Small intestine (tissue), 7 donors: ENCODE data around the gene FBN1. TPM values are rescaled to one million over a fixed set of nuclear protein-coding genes. Genes with fewer than 3 reads are reported as not detected.

ENCODE experiments used
- DNase-seq, 2 donors: peaks; one replicate each; pipeline versions ENCODE4 v3.0.0 to v3.0.0-alpha.2; 2013
- FAIRE-seq: peaks from 2 replicates; lab custom pipeline; 2012; peaks lifted over from hg19 to GRCh38; lab: Jason Lieb, UNC
- H3K27ac ChIP-seq, 3 donors: one replicate each; pipeline ENCODE4 v1.5.1; 2013; ENCODE audit warnings: low read length in 2 of 3, mild to moderate bottlenecking in 2 of 3, control low read depth in 1 of 3, inconsistent platforms in 1 of 3, low read depth in 1 of 3, moderate library complexity in 1 of 3
- H3K27me3 ChIP-seq, 3 donors: one replicate each; pipeline ENCODE4 v1.6.1; 2013; ENCODE audit warnings: low read length in 3 of 3, inconsistent platforms in 1 of 3; ENCODE audit not compliant: control insufficient read depth in 3 of 3, insufficient read depth in 3 of 3
- H3K36me3 ChIP-seq, 3 donors: one replicate each; pipeline ENCODE4 v1.6.1; 2013; ENCODE audit warnings: low read length in 3 of 3, inconsistent platforms in 1 of 3, low read depth in 1 of 3, mild to moderate bottlenecking in 1 of 3, moderate library complexity in 1 of 3; ENCODE audit not compliant: control insufficient read depth in 3 of 3, insufficient read depth in 2 of 3
- H3K4me1 ChIP-seq, 3 donors: one replicate each; pipeline ENCODE4 v1.6.1; 2013; ENCODE audit warnings: low read length in 2 of 3, inconsistent platforms in 1 of 3, low read depth in 1 of 3, mild to moderate bottlenecking in 1 of 3, moderate library complexity in 1 of 3; ENCODE audit not compliant: control insufficient read depth in 3 of 3, insufficient read depth in 2 of 3
- H3K4me3 ChIP-seq, 3 donors: one replicate each; pipeline ENCODE4 v1.5.1; 2013; ENCODE audit warnings: low read length in 3 of 3, control low read depth in 1 of 3, inconsistent platforms in 1 of 3, low read depth in 1 of 3, mild to moderate bottlenecking in 1 of 3, moderate library complexity in 1 of 3
- H3K9me3 ChIP-seq, 2 donors: one replicate each; pipeline ENCODE4 v1.6.1; 2013; ENCODE audit warnings: low read depth in 1 of 2, low read length in 1 of 2; ENCODE audit not compliant: control insufficient read depth in 2 of 2, insufficient read depth in 1 of 2
- WGBS, 3 donors: extraction: QIAGEN DNeasy Blood & Tissue Kit; methylation state at CpG; one replicate each; pipeline ENCODE4 v1.1.7; 2013; 5-methylcytosine and 5-hydroxymethylcytosine counted together
- polyA plus RNA-seq, 4 donors: library from polyadenylated mRNA; stranded (reverse) in 3 of 4; unstranded in 1 of 4; fragments of 200-250 nt in 3 of 4; fragments of 120-200 nt in 1 of 4; gene quantifications; one replicate each; pipeline versions ENCODE4 v1.2.1 to v1.2.3, GENCODE V29; 2013
- donor health status: healthy with polysubstance abuse.
- donor health status: control.
- donor health status: control.
- donor health status: Bipolar disorder and iron deficiency.
- donor health status: healthy.

FBN1 gene
- polyA plus RNA-seq, 4 donors = 1.1 to 33.9 (median 11.3) TPM

DNA sequence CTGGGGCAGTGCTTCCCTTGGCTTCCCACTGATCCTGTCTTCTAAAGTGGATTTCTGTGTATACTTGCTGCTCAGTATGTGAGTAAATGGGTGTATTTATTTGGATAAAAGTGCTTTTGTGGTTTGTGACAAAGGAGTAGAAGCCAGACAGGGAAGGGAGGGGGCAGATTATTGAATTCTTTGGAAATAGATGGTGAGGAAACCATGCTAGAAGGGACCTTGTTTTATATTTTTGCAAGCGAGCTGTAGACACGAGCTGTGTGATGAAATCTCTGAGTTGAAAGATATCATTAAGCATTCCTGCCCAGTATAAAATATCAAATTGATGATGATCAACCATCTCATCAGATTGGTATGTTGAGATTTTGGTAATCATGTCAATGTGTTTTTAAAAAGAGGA is 245.4 kb downstream of the FBN1 start:
- DNase-seq = no peak
- H3K9me3 ChIP-seq = no peaks in the 10 kb centered on the region
- H3K27me3 ChIP-seq = no peaks in the 10 kb centered on the region
- H3K36me3 ChIP-seq = no peaks in the 10 kb centered on the region
- H3K27ac ChIP-seq = no peak overlapping the region
- H3K4me3 ChIP-seq = no peak overlapping the region
- no peak for FAIRE-seq
- peaks cover 0 to 3% (median 0%) of the 10 kb centered on the region in 3 donors for H3K4me1 ChIP-seq
- WGBS, 3 donors = 64 to 78% (median 64%) methylated on average over 2 of the region's 2 CpGs

DNA sequence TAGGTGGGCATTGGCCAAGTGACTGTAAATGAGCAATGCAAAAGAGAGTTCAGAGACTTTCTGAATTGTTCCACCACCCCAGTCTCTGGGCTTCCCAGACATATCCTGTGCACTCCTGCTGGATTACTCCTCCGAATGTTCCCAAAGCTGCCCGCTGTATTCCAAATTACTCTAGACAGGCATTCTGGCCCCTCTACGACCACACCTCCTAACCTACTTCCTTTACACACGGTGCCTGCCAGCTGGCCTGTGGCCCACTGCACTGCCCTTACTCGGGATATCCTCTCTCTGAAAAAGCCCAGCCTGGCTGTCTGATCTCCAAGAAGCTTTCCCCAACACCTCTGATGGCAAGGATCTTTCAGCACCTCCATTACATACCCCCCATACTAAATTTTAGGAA is 247.7 kb downstream of the FBN1 start:
- Histone ChIP-seq H3K27ac (no peak overlapping the region), H3K9me3 (no peaks in the 10 kb centered on the region), H3K4me3 (no peak overlapping the region), H3K36me3 (no peaks in the 10 kb centered on the region), H3K4me1 (peaks cover 0 to 3% (median 0%) of the 10 kb centered on the region in 3 donors), H3K27me3 (no peaks in the 10 kb centered on the region)
- DNase-seq = no peak
- no peak for FAIRE-seq
- WGBS, 3 donors = 58 to 62% (median 59%) methylated on average over 5 of the region's 5 CpGs

DNA sequence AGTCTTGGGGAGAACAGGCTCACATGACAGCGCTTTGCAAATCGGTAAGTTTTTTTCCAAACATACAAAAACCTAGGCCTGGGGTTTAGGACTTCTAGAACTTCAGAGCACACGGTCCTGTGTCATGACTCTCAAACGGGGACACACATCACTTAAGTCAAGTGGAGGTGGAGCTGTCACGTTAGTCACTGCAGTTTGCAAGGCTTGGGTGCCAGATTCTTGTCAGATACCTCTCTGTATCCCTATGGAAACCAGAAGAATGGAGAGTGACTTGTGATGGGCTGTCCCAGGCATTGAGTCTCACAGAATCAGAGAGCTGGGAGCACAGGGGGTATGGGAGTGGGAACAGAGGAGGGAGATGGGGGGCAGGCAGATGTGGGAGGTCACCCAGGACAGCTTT is 249.5 kb downstream of the FBN1 start:
- Histone ChIP-seq H3K27me3 (no peaks in the 10 kb centered on the region), H3K9me3 (no peaks in the 10 kb centered on the region), H3K36me3 (no peaks in the 10 kb centered on the region), H3K27ac (peak overlapping the region in 1 of 3 donors; percentile 60), H3K4me3 (no peak overlapping the region), H3K4me1 (peaks cover 0 to 3% (median 0%) of the 10 kb centered on the region in 3 donors)
- FAIRE-seq (no peak), DNase-seq (no peak)
- WGBS, 3 donors = 62 to 74% (median 65%) methylated on average over 5 of the region's 5 CpGs

DNA sequence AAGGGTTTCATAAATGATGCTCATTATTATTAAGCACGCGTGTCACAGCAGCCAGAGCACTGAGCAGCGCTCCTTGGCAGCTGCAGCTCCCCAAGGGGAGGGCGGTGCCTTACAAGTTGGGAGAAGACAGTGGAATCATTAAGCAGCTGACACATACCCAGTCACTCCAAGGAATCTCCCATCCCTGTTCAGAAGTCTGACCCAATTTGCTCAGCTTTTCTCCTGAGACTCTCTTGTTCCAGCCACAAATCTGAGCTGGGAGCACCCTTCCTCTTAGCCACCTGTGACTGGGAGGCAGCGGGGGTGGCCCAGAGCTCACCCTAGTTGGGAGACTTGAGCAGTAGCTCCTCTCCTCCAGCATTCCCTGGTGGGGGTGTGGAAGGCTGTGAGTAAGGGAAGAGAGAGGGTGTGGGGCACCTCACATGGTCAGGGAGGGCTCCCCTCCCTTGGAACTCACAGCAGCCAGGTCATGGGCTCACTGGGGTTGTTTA is 249.9 kb downstream of the FBN1 start:
- Histone ChIP-seq H3K9me3 (no peaks in the 10 kb centered on the region), H3K27me3 (no peaks in the 10 kb centered on the region), H3K4me3 (no peak overlapping the region), H3K27ac (peak overlapping the region in 1 of 3 donors; percentile 60), H3K4me1 (peaks cover 0 to 3% (median 0%) of the 10 kb centered on the region in 3 donors), H3K36me3 (no peaks in the 10 kb centered on the region)
- DNase-seq (no peak), FAIRE-seq (no peak)
- WGBS, 3 donors = 73 to 92% (median 91%) methylated on average over 5 of the region's 5 CpGs

DNA sequence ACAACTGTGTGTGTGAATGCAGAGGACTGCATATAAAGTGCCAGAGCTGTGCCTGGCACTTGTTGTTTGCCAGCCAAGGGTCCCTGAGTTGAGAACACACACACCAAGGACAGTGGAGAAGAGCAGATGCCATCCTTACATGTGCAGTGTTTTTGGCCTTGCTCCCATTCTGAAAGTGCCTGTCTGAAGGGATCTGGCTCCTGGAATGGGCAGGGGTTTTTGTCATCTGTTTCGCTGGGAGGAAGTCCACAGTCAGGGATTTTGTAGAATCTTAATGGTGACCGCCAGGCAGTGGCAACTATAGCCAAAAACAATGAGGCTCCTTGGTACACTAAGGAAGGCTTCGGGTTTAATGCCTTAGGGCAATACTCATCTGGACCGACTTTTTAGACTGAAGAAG is 250.5 kb downstream of the FBN1 start:
- 73 to 89% (median 85%) methylated on average over 4 of the region's 4 CpGs for WGBS, 3 donors
- DNase-seq (no peak), FAIRE-seq (no peak)
- Histone ChIP-seq H3K4me3 (no peak overlapping the region), H3K4me1 (peaks cover 0 to 3% (median 0%) of the 10 kb centered on the region in 3 donors), H3K27ac (no peak overlapping the region), H3K9me3 (no peaks in the 10 kb centered on the region), H3K36me3 (no peaks in the 10 kb centered on the region), H3K27me3 (no peaks in the 10 kb centered on the region)

DNA sequence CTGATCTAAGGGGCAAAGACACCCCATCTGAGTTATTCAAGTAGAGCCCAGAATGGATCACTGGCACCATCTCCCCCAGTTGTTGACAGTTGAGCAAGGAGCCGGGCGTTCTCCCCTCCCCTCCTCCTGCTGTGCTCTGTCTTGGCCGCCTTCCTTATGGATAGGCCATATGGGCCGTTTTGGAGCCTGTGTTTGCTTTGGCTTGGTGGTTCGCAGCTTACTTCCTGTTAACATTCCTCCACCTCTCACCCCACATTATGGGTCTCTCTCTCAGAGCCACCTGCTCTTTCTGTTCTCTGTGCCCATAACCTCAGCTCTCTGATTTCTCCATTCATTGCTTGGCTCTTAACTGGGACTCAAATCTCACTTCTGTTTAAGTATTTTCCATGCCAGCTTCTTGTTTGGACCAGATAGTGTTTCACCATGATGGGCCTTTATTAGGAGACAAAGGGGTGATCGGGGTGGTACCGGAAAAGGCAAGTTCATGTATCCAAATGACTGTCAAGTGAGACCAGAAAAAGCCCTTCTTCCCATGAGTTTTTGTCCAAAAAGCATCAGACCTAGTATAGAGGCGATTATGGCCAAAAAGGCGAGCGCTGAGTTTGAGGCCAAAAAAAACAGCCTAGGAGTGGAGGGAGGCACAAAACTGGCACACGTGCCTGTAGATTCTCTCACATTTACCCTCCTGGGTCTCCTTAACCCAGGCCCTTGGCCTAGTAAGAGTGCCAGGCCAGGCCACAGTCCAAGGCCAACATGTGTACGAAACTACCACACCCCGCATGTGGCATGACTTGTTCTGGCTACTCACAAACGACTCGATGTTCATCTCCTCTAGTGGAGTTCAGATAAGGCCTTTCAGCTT is 251.6 kb downstream of the FBN1 start:
- DNase-seq = peak in 1 of 2 donors; percentile 7
- Histone ChIP-seq H3K27me3 (no peaks in the 10 kb centered on the region), H3K27ac (no peak overlapping the region), H3K4me3 (no peak overlapping the region), H3K4me1 (no peaks in the 10 kb centered on the region), H3K9me3 (no peaks in the 10 kb centered on the region), H3K36me3 (no peaks in the 10 kb centered on the region)
- WGBS, 3 donors = 65 to 72% (median 71%) methylated on average over 15 of the region's 15 CpGs
- no peak for FAIRE-seq

DNA sequence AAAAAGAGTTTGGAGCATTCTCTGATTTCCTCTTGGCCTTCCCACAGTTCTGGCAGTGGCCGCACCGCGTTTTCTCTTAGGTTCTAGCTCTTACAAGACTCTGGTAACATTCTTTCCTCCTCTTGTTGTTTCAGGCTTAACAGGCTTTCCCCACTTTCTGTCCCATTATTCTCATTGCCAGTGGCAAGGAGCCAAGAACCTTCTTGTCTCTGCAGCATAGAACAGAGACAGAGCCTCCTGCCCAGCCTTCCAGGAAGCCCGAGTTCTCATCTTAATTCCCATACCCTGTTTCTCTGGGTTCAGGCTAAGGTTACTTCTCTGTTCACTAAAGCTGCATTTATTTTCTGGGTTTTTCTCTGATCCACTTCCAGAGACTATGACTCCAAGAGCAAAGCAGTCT is 253.2 kb downstream of the FBN1 start:
- no peak for DNase-seq
- Histone ChIP-seq H3K27me3 (no peaks in the 10 kb centered on the region), H3K9me3 (no peaks in the 10 kb centered on the region), H3K4me1 (no peaks in the 10 kb centered on the region), H3K27ac (peak overlapping the region in 1 of 3 donors; percentile 56), H3K4me3 (no peak overlapping the region), H3K36me3 (no peaks in the 10 kb centered on the region)
- FAIRE-seq = no peak
- 45 to 63% (median 59%) methylated on average over 4 of the region's 4 CpGs for WGBS, 3 donors

DNA sequence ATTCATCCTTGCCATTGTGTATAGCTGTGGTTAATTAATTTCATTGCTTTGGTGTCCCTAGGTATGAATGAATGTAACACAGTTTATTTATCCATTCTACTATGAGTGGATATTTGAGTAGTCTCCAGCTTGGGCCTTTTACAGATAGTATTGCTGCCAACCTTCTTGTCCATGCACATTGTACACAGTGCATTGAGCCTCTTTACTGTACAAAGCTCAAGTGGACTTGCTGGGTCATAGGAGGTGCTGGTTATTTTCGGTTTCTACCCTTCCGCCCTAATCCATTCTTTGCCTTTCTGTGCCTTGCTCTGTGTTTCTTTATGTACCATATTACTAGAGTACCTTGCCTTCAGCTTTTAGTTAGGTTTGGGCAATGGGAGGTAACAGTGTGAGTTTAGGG is 253.6 kb downstream of the FBN1 start:
- H3K4me3 ChIP-seq = no peak overlapping the region
- DNase-seq = no peak
- WGBS, 3 donors = 88 to 94% (median 94%) methylated on average over 2 of the region's 2 CpGs
- H3K36me3 ChIP-seq = no peaks in the 10 kb centered on the region
- no peaks in the 10 kb centered on the region for H3K4me1 ChIP-seq
- no peak for FAIRE-seq
- no peaks in the 10 kb centered on the region for H3K9me3 ChIP-seq
- no peaks in the 10 kb centered on the region for H3K27me3 ChIP-seq
- peak overlapping the region in 1 of 3 donors; percentile 56 for H3K27ac ChIP-seq
